Dedifferentiated amniotic fluid mesenchymal stem cell (primary cell): ENCODE results near the gene CDX1.

Source experiments
- DNase-seq: peaks from one replicate; pipeline ENCODE4 v3.0.0-alpha.2; 2016; ENCODE audit errors: extremely low spot score

CDX1 gene

DNA sequence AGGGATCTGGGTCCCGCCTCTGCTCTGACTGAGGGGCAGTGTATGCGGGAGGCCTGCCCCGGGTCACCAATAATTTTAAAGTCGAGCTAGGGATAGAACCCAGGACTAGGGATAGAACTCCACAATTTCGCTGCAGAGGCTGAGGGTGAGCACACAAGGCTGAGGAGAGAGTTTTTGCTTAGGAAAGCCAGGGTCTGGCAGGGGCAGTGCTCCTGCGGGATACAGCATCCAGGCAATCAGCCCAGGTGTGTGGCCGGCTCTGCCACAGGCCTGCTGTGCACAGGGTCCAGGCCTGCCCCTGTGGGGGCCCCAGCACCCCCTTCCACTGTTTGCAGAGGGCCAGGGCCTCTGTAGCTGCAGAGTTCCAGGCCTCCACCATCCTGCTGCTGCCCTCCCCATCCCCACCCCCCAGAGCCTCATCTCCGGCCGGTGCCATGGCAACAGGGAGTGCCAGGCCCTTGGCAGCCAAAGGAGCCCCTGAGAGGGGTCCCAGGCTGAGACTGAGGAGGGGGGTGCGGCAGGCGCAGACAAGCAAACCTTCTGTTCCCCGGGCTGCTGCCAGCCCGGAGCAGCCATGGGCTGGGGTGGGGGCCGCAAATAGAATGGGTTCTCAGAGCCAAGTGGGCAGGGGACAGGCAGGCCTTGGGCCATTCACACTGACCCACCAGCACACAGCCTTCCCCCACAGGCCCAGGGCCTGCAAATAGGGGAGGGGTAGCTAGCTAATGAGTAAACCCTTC lies 19.5 kb upstream of the CDX1 start:
- DNase-seq = no peak

DNA sequence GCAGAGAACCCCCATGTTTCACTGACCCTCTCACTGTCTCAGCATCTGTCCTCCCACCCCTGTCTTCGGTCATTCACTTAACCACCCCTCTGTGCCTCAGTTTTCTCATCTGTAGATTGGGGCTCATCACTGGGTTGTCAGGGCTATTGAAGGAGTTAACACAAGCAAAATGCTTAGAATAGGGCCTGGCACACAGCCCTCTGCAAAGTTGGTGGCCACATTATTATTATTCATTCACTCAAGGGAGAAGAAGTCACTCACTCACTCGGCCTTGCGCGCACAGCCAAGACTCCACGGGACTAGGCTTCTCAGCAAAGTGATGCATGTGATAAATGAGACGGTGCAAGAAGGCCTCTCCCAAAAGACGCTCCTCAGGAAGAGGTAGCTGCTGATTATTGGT lies 18.9 kb upstream of the CDX1 start:
- DNase-seq = no peak

DNA sequence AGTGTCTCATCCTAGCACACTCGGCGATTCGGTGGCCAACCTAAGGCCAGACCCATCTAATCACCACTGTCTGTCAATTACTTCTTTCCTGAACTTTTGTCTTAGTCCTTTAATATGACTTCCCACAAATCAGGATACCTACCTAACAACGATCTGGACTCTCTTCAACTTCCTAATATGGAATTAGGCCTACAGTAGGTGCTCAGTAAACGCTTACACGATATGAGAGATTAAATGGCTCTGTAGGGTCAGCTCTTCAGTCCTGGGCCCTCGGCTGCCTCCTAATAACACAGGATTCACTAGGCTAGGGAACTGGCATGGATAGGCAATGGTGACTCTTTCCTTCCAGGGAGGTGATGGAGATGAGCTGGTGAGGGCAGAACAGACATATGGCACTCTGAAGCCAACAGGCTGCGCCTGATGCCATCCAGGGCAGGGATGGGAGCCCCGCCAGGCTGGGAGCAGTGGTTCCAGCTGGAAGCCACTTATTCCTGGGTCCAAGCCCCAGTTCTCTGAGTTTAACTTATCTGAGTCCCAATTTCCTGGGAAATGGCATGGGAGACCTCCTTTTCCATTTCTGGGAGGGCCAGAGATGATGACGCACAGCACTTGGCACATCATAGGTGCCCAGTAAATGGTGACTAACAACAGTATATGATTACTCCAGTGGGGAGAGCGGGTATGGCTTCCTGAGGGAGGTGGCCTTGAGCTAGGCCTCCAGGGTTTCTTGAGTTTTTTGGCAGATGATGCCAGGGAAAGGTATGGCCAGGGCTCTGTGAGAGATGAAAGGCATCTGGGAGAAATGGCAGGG lies 18.3 kb upstream of the CDX1 start:
- DNase-seq = no peak

DNA sequence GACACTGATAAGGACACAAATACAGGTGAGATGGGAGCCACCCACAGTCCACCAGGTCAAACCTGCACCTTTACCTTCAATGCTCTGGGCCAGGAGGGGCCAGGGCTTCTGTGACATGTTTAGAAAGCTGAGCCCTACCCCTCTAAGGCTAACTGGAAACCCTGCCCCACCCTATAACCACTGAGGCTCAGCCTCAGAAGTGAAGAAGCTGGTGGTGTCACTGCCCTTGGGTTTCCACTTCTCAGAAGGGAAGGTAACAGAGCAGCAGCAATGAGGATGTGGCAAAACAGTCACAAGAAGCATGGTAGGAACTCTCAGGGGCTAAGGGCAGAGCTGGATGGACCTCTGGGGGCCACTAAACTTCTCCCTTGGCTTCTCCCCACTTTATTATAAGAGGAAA lies 17.0 kb upstream of the CDX1 start:
- DNase-seq = no peak

DNA sequence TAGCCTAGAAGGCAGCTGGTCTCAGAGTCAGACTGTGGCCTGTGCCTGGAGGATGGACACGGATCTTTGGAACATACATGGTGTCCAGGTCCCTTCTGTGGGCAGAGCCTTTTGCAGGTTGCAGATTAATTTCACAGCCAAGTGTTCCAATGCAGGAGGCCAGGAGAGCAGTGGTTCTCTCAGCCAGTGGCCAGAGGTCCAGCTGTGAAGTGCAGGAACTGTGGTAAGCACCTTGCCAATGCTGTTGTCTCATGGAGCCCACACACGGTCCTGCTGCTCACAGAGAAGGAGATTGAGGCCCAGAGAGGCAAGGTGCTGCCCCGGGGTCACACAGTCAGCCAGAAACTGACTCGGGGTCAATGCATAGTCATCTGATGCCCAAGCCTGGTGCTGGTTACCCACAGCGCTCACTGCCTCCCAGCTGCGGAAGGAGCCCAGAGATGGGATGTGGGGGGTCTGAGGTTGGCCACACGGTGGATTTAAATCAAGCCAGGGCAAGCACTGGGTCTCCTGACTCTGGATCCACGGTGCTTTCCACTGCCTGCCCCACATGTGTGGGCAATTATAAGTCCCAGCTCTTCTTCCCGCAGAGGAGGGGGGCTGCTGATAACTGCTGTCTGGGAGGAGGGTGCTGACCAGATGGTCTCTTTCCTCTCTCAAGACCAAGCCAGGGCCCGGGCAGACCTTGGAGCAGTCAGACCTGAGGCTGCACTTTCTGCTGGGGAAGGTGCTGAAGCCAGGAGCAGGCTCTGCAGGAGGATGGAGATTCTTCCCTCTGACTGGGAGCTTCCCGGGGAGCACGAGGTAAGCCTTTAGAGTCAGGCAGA lies 13.7 kb upstream of the CDX1 start:
- no peak for DNase-seq

DNA sequence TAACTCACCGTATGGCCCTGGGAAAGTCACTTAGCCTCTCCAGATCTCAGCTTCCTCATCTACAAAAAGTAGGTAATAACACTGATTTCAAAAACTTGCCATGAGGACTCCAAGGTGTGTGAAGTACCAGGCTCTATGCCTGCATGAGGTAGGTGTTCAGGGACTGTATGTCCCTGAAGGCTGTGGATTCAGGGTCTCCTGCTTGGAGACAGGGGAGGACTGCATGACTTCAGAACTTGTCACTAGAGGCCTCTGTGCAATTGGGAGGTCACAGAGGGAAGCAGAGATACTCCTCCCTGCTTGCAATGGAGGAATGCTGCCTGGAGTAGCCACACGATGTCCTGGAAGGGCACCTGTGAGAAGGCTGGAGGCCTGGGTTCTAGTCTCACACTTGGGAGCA lies 13.1 kb upstream of the CDX1 start:
- no peak for DNase-seq

DNA sequence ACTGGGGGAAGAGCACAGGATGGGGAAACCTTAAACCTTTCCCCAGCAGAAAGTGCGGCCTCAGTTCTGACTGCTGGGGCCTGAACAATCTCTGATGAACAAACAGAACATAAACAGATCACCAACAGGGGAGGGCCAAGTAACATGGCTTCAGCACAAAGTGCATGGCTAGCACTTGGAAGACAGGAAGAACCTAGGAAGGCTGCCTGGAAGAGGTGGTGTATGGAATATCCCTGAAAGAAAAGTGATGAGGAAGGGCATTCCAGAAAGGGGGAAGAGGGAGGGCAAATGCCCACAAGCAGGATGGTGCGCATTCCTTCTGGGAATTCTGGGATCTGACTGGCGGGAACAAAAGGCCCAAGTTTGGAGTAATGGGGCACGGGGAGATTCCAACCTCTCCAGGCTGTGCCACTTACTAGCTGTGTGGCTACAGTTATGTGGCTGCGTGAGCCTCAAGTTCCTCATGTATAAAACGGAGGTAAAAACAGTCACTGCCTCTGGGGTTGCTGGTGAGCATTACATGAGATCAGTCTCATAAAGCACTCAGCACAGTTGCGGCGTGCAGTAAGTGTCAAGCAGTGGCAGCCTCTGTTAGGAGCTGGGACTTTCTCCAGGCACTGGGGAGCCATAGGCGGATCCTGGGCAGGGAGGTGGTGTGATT lies 12.5 kb upstream of the CDX1 start:
- peak; percentile 59 for DNase-seq

DNA sequence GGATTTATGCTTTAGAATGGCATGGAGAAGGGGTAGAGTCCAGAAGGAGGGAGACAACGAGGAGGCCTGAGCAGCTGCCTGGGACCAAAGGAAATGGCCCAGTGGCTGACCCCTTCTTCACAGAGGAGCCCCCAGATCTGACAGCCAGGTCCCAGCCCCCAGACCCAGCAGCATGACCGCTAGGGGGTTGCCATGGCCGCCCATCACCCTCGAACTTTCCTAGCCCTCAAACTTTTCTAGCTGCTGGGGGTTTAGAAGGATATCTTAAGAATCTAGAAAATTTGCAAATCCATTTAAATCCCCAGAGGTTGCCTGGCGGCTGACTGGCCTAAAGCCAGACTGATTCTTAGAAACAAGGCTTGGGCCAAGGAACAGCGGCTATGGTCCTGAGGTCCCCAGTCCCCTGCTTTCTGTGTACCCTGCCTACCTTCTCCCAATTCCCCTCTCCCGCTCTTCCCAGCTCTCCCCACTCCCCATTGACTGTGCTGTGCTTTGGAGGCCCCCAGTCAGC lies 11.9 kb upstream of the CDX1 start:
- no peak for DNase-seq

DNA sequence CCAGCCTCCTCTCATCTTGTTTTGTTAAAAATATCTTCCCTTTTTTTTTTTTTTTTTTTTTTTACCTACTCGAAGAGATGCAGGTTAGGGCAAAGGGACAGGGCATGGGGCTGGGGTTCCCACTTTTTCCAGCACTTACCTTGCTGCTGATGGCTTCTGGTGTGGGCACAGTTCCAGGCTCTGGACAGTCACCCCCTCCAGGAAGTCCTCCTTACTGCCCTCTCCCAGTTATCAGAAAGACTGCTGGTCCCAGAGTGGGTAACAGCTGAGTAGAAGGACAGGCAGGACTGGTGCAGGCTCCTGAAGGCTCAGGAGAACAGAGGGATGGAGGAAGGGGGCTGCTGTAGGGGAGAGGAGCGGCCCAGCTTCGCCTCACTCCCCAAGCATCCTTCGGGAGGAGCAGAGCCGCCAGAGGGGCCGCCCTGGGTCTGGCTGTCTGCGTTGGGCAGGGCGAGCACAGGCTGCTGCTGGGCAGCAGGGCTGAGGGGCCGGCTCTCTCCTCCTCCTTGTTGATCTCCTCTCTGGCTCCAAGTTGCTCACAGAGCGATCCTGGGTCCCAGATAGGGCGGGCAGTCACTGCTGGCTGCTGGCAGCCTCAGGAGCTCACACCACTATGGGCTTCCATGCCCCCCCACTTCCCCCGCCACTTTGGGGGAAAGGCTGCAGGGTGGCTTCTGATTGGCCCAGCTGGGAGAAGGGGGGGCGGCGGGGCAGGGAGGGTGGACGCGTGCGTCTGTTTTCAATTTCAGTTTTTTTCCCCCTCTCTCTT lies 11.1 kb upstream of the CDX1 start, which contains the start of gene PDGFRB:
TSS of gene PDGFRB (minus strand) at position 588 of the 769 bp plus-strand sequence. CDS start 18,798 bp downstream, outside the sequence.
- DNase-seq = peak; percentile 84

DNA sequence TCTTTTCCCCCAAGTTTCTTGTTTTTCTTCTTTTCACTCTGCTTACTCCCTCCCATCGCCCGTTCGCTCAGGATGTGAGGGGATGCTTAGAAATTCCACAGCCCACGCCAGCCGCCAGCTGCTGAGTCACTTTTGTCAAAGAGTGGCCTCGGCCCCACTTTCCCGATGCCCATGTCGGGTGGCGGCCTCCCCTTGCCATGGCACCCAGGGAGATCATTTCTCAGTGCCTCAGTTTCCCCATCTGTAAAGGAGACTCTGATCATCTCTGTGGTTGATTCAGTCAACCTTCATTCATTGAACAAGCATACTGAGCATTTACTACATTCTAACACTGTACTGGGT lies 10.6 kb upstream of the CDX1 start:
- no peak for DNase-seq

DNA sequence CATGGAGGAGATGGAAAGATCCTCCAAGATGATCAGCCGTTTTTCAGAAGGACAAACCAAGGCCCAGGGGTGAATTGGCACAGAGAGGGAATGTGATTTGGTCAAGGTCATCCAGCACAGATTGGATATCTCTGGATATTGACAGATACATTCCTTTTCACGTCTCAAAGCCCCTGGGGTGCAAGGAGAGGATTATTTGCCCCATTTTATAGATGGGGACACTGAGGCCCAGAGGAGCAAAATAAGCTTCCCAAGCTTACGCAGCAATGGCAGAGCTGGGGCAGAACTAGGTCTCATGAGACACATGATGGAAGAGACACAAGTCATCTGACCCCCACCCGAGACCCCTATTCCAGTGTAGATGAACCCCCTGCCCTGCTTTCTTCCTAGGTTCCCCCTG lies 10.0 kb upstream of the CDX1 start:
- DNase-seq = no peak

DNA sequence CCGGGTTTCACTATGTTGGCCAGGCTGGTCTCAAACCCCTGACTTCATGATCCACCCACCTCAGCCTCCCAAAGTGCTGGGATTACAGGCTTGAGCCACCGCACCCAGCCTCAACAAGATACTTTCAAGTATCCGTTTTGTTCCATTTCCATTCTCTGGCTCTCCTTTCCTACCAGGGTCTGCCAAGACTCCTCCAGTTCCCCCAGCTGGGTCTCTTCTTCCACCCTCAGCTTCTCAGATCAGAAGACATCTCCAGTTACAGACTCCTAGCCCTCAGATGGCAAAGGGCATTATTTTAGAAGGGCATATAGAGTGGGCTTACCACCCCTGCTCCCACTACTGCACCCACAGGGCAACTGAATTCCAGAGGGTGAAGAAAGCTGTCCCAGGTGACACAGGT lies 9.4 kb upstream of the CDX1 start:
- DNase-seq = no peak

DNA sequence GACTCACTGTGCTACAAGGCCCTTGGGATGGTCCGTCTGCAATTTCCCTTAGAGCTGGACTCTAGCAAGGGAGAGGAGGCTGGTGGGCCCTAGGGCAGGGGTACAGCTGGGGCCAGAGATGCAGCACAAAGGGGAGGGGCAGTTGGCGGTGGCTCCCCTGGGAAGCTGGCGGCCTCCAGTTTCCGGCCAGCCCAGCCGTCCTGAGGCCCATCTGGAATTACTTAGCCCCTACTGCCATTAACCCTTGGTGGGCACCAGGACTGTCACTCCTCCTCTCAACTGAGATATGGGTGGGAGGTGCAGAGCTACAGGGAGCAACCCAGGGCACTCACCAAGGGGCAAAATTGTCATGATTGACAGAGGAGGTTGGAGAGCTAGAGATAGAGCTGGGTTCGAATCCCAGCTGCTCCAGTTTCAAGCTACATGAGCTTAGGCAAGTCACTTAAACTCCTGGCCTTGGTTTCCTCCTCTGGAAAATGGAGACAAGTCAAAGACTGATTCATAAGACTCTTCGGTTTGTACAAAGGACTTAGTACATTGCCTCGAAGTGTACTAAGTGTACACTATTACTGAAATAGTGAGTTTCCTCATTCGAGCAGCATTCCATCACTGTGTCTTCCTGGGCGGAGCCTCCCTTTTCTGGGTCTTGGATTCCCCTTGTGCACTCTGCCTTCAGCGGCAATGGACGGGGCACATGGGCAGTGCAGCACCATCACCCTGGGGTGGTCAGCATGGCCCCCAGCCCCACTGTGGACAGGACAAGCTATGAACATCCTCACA lies 8.2 kb upstream of the CDX1 start:
- no peak for DNase-seq

DNA sequence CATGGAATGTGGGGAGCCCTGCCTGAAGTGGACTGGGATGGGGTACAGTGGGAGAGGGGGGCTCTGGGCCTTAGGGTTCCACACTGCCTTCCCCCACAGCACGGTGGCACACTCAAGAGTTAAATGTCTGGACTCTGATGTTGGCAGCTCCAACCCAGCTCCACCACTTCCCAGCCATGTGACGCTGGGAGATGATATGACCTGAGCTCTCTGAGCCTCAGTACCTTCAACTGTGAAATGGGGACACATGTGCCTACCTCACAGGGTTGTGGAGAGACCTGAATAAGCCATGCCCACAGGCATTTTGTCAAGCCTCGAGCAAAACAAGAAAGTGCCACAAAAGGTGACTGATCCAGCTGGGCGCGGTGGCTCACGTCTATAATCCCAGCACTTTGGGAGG lies 7.5 kb upstream of the CDX1 start:
- no peak for DNase-seq

DNA sequence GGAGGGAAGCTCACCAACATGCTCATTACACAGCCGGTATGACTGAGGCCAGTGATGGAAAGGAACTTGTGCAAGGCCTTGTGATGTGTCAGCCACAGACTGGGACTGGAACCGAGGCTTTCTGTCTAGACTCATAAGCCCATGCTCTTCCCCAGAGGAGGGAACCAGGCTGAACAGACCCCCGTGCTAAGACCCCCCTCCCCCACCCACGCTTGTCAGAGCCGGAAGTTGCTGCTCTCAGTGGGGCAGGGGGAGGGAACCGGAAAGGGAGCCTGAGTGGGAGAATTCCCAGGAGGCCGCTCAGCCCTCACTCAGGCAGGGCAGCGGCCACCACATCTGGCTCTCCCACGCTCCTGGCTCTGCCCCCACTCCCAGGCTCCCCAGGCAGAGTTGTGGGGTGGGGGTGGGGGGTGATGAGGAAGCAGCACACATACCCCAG lies 6.8 kb upstream of the CDX1 start:
- DNase-seq = no peak

DNA sequence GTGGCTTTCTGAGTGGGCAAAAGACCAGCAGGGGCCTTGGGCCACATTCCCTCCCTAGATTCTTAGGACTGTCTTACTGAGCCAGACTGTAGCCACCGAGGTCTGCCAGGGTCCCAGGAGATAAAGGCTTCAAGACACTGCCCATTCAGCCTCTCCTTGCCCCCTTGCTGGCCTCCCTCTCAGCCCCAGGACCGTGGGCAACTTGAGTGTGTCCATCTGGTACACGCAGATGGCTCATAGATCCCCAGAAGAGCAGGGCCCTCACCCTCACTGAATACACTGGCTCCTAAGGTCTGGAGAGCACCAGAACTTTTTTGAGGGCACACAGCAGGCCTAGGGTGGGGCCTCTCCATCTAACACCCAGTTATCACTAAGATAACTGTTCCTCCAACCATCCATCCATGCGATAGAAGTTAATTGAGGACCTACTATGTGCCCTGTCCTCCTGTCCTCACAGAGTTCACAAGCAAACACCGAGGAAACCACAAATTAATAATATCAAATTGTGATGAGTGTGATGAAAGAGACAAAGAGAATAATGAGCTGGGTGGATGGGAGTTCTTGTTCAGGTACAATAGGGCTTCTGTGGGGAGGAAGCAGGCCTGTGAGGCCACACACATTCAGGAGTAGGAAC lies 6.0 kb upstream of the CDX1 start:
- DNase-seq = no peak

DNA sequence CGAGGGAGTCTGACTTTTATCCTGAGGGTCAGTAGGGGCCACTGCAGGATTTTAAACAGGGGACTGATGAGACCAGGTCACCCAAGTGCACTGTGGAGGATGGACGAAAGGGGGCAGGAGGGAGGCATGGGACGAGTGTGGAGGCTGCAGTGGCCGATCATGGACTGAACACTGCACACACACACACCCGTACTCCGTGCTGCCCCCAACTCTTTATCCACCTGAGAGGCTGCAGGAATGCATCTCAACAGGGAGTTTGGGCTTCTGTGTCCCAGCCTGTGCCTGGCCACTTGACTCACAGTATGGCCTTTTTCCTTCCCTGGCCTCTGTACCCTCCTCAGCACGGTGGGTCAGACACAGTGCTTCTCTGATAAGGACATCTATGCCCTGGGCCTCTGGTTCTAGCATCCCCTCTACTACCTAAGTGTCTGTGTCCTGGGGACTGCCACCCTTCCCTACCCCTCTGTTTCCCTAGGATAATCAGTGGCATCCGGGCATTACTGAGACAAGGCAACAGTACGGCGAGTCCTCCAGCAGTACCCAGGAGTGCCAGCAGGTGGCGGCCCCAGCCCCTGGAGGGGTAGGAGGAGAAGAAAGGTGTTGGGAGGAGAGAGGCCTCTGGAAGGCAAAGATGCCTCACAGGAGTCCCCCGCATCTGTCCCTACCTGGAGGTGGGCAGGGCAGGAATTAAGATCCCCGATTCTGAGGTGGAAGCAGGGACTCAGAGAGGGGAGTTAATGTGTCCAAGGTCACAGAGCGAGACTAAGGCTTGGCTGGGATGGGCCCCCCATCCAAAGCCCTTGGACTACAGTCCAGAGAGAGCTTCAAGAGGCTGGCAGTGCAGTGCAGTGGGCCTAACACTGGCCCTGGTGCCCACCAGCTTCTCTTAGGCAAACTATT lies 5.1 kb upstream of the CDX1 start:
- DNase-seq = peak; percentile 52

DNA sequence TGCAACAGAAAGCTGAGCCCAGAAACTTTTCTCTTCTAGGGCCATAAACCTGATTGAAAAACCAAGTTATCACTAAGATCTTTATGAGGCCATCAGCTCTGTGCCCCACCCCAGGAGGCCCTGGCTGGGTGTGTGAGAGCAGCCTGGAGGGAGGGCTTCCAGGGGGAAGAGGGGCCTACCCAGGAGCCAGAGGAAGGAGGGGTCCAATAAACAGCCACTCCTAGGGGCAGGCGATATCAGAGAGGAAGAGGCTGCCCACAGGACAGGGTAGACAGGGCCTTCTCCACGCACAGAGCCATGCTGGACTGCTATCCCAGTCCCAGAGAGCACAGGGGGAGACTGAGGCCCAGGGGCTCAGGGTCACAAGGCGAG lies 4.5 kb upstream of the CDX1 start:
- no peak for DNase-seq

DNA sequence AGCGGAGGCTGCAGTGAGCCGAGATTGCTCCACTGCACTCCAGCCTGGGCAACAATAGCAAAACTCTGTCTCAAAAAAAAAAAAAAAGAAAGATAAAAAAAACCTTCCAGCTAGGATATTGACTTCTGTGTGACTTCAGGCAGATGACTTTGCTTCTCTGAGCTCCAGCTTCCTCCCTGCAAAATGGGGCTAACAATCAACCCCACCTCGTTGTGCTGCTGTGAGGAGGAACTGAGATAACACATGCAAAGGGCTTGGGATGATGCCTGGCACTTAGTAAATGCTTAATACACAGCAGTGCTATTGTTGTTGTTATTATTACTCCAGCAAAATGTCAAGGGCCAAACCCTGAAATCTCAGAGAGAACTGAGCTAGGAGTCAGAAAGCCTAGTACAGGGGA lies 3.5 kb upstream of the CDX1 start:
- no peak for DNase-seq
